HepG2 (cell line): ENCODE data around the gene GJC2. TPM values are rescaled to one million over a fixed set of nuclear protein-coding genes. Genes with fewer than 3 reads are reported as not detected.

Source experiments
- ATAC-seq: fragments of 200-7000 bp; cut with Tn5 transposase; 3 replicates; pipeline ENCODE4 v1.9.1; 2020; ENCODE audit warnings: mild to moderate bottlenecking, moderate library complexity
- BruUV-seq: library from RNA; stranded (reverse); fragments of 400-500 nt; replicated peaks from 2 replicates; lab custom pipeline; 2021; lab: Mats Ljungman, UMichigan
- CTCF ChIA-PET: fragments of 300-600 bp; formaldehyde crosslinking; extraction: SDS; loops from one replicate; lab custom pipeline; 2021; ENCODE audit warnings: low total read pairs, inconsistent platforms, low intra/inter-chr PET ratio; lab: Yijun Ruan, JAX
- POLR2A ChIA-PET: fragments of 350-600 bp; sonication (Branson Sonifier 250); formaldehyde crosslinking; loops from one replicate; lab custom pipeline; 2020; ENCODE audit warnings: antibody characterized with exemption, inconsistent platforms; lab: Yijun Ruan, JAX
- DNase-seq: peaks from one replicate; pipeline ENCODE4 v3.0.0-alpha.2; 2015; ENCODE audit warnings: low spot score
- FAIRE-seq: peaks from 3 replicates; lab custom pipeline; 2011; peaks lifted over from hg19 to GRCh38; lab: Jason Lieb, UNC
- H2AFZ ChIP-seq: one replicate; pipeline ENCODE4 v1.6.1; 2011; ENCODE audit warnings: low read length, inconsistent platforms
- H3K27ac ChIP-seq: fragments of 300-600 bp; 3 replicates; pipeline ENCODE4 v1.8.0; 2011; ENCODE audit warnings: mixed run types, mild to moderate bottlenecking, mixed read lengths, low read length, inconsistent platforms; ENCODE audit not compliant: insufficient read depth; ENCODE audit errors: extremely low read length
- H3K27me3 ChIP-seq, 2 experiments: fragments of 200-600 bp in 1 of 2; 2 replicates in 1 of 2; 3 replicates in 1 of 2; pipeline versions ENCODE4 v1.6.0 to v1.8.0; 2011; ENCODE audit warnings: low read length in 2 of 2, mild to moderate bottlenecking in 2 of 2, moderate library complexity in 2 of 2, inconsistent platforms in 1 of 2; ENCODE audit not compliant: insufficient read depth in 2 of 2, control insufficient read depth in 1 of 2
- H3K36me3 ChIP-seq, 2 experiments: fragments of 200-600 bp in 1 of 2; replicated peaks in 1 of 2; 2 replicates in 1 of 2; 3 replicates in 1 of 2; pipeline versions ENCODE4 v1.5.1 to v1.8.0; 2011; ENCODE audit warnings: low read length in 2 of 2, inconsistent platforms in 1 of 2; ENCODE audit not compliant: insufficient read depth in 2 of 2, control insufficient read depth in 1 of 2
- H3K4me1 ChIP-seq: 2 replicates; pipeline ENCODE4 v1.5.1; 2012; ENCODE audit warnings: low read length, inconsistent platforms; ENCODE audit not compliant: insufficient read depth
- H3K4me2 ChIP-seq: 2 replicates; pipeline ENCODE4 v1.6.0; 2011; ENCODE audit warnings: low read depth, low read length, inconsistent platforms
- H3K4me3 ChIP-seq, 3 experiments: fragments of 200-600 bp in 1 of 3; sonication (generic), shearing (Covaris generic) in 1 of 3; replicated peaks in 1 of 3; 2 replicates each; pipeline ENCODE4 v1.5.1; 2011 to 2016; ENCODE audit warnings: low read length in 3 of 3, inconsistent platforms in 2 of 3, low read depth in 2 of 3, mild to moderate bottlenecking in 2 of 3, control low read depth in 1 of 3, mixed read lengths in 1 of 3; ENCODE audit not compliant: insufficient read depth in 1 of 3
- H3K79me2 ChIP-seq: one replicate; pipeline ENCODE4 v1.6.1; 2011; ENCODE audit warnings: low read length, inconsistent platforms; ENCODE audit not compliant: insufficient read depth
- H3K9ac ChIP-seq: 2 replicates; pipeline ENCODE4 v1.6.0; 2011; ENCODE audit warnings: mild to moderate bottlenecking, low read depth, low read length, inconsistent platforms; ENCODE audit not compliant: insufficient read depth
- H3K9me3 ChIP-seq: 2 replicates; pipeline ENCODE4 v1.5.1; 2012; ENCODE audit warnings: mild to moderate bottlenecking, low read length
- H4K20me1 ChIP-seq: 2 replicates; pipeline ENCODE4 v1.6.0; 2011; ENCODE audit warnings: inconsistent platforms, mild to moderate bottlenecking, low read length, moderate library complexity; ENCODE audit not compliant: insufficient read depth
- ARID2 ChIP-seq: sonication (generic); formaldehyde crosslinking; IDR thresholded peaks from 2 replicates; pipeline ENCODE4 v1.8.1; 2022; ENCODE audit warnings: mild to moderate bottlenecking, missing genetic modification reagents, borderline replicate concordance
- CREBL2 ChIP-seq: sonication (generic); formaldehyde crosslinking; IDR thresholded peaks from 2 replicates; pipeline ENCODE4 v1.8.1; 2023; ENCODE audit warnings: missing genetic modification reagents, mild to moderate bottlenecking, borderline replicate concordance
- ELF3 ChIP-seq: IDR thresholded peaks from 2 replicates; pipeline ENCODE4 v1.6.1; 2016; ENCODE audit warnings: missing genetic modification reagents, missing compliant biosample characterization
- POGZ ChIP-seq: sonication (generic); formaldehyde crosslinking; IDR thresholded peaks from 2 replicates; pipeline ENCODE4 v1.4.0; 2020; ENCODE audit warnings: mild to moderate bottlenecking, missing genetic modification reagents
- SOX13 ChIP-seq, 3 experiments: fragments of 450-650 bp in 1 of 3; sonication (generic) in 1 of 3; formaldehyde crosslinking in 1 of 3; IDR thresholded peaks in 2 of 3; conservative IDR thresholded peaks in 1 of 3; 2 replicates each; pipeline versions ENCODE4 v1.5.0 to v1.6.1; 2016 to 2020; ENCODE audit warnings: antibody characterized with exemption in 1 of 3, mild to moderate bottlenecking in 1 of 3, missing compliant biosample characterization in 1 of 3, missing genetic modification reagents in 1 of 3, moderate library complexity in 1 of 3
- USF2 ChIP-seq, 2 experiments: sonication (generic) in 1 of 2; formaldehyde crosslinking in 1 of 2; IDR thresholded peaks; 2 replicates each; pipeline versions ENCODE4 v1.5.1 to v1.6.1; 2011 to 2020; ENCODE audit warnings: borderline replicate concordance in 1 of 2, low read depth in 1 of 2, low read length in 1 of 2, mild to moderate bottlenecking in 1 of 2, missing genetic modification reagents in 1 of 2, moderate library complexity in 1 of 2
- ZNF264 ChIP-seq: sonication (generic); formaldehyde crosslinking; IDR thresholded peaks from 2 replicates; pipeline ENCODE4 v1.4.0; 2020; ENCODE audit warnings: missing genetic modification reagents
- WGBS: methylation state at CpG from one replicate; pipeline ENCODE4 v1.1.6; 2017; ENCODE audit warnings: low lambda C conversion rate; 5-methylcytosine and 5-hydroxymethylcytosine counted together
- in situ Hi-C: cut with HindIII; loops from 2 replicates; pipeline ENCODE4 v1.10.0; 2017; ENCODE audit warnings: low pct_unique_long_range_greater_than_20kb; ENCODE audit not compliant: extremely low pct_ligation_motif_present
- intact Hi-C: fragments of 100-400 bp; cut with micrococcal nuclease; formaldehyde crosslinking; loops from one replicate; pipeline ENCODE4 v1.10.0; 2022; ENCODE audit not compliant: unreplicated experiment
- polyA plus RNA-seq, 8 experiments: library from polyadenylated mRNA; depleted of rRNA in 3 of 8; stranded (reverse) in 7 of 8; unstranded in 1 of 8; fragments of >200 nt; fragmentation: Illumina TruSeq in 4 of 8; extraction: Trizol in 4 of 8; gene quantifications; 2 replicates each; pipeline versions ENCODE4 v1.2.1 to v1.2.3, GENCODE V29; 2011 to 2016; ENCODE audit warnings: low read depth in 4 of 8, missing spikeins in 1 of 8, mixed read lengths in 1 of 8; ENCODE audit not compliant: insufficient read depth in 1 of 8
- total RNA-seq, 5 experiments: library from RNA; depleted of rRNA; stranded (reverse); fragments of >200 nt; fragmentation: Illumina TruSeq; extraction: Trizol; gene quantifications; 2 replicates each; pipeline ENCODE4 v1.2.3, GENCODE V29; 2016; ENCODE audit warnings: low read depth in 1 of 5
- TF ChIP-seq, protein P1 (sequence below): sonication (generic); formaldehyde crosslinking; IDR thresholded peaks from 2 replicates; pipeline ENCODE4 v1.4.0; 2020; ENCODE audit warnings: missing genetic modification reagents, borderline replicate concordance
- TF ChIP-seq, protein P2 (sequence below): sonication (generic); formaldehyde crosslinking; IDR thresholded peaks from 2 replicates; pipeline ENCODE4 v1.5.0; 2020; ENCODE audit warnings: missing genetic modification reagents, mild to moderate bottlenecking, borderline replicate concordance

Gene GJC2
- total and polyA plus RNA-seq, 2 of the 13 experiments (the other 11 are each of a cell fraction or from before 2014, with no cell fraction given), result 1.6 to 3.8 TPM

DNA sequence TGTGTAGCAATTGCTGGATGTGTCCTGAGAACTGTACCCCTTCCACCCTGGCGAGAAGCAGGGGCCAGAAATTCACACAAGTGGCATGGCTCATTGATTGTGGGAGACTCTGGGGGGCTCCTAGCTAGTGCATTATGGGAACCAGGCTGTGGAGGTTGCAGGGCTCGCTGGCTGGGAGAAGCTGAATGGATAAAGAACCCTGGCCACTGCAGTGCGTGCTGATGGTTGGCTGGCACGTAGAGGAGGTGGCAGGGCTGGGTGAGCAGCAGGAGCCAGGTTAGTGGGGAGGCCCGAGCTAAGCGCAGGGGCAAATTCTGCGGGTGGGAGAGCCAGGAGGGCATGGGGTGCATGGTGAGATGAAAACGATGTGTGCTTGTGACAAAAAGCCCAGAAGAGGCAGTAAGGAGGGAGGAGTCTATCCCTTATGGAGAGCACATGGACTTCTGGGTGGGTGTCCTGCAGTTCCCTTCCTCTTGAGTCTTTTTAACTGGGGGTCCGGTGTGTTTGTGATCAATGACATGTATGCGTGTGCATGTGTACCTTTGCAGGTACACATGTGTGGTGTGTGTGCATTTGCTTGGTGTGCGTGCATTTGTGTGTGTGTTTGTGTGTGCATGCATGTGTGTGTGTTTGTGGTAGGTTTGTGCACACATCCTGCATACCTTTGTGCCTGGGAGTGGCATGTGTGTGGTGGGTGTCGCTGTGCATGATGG, 6.1 kb upstream of the GJC2 start:
- Histone ChIP-seq H3K36me3 (peaks cover 4 to 17% of the 10 kb centered on the region in 2 experiments; a peak in 4 of 5 replicates), H3K79me2 (peaks cover 59% of the 10 kb centered on the region), H3K4me1 (peaks cover 42% of the 10 kb centered on the region), H3K27ac (no peak overlapping the region), H3K4me2 (peak overlapping the region; percentile 95; the same call in 1 of the 2 replicates), H2AFZ (no peak overlapping the region), H3K9me3 (no peaks in the 10 kb centered on the region), H3K9ac (no peak overlapping the region), H3K4me3 (no peak overlapping the region; a peak in 1 of 6 replicates), H4K20me1 (peaks cover 23% of the 10 kb centered on the region; the same call in 1 of the 2 replicates), H3K27me3 (no peaks in the 10 kb centered on the region; a peak in 1 of 5 replicates)
- ATAC-seq (no peak), DNase-seq (no peak), FAIRE-seq (no peak)
- ChIA-PET POLR2A (interaction anchor here (1.2 to 1.4 kb wide), 2 partner anchors 22 kb away, joined by 4 to 6 read pairs; partner anchors contain the start of gene IBA57), CTCF (no interaction called here)
- in situ Hi-C loops, result no loop called here
- intact Hi-C loops, result no loop called here
- no TSS peak for BruUV-seq
- WGBS, result 93% methylated on average over 9 of the region's 12 CpGs
- no peak for TF ChIP-seq CREBL2
- no peak for TF ChIP-seq ZNF264 (CRISPR knock-in tag)
- TF ChIP-seq USF2 (IDR thresholded peaks at IDR 0.05; ENCODE audit: low read depth, low read length), result no peak
- no peak for TF ChIP-seq USF2 (CRISPR knock-in tag; IDR thresholded peaks at IDR 0.05; ENCODE audit: borderline replicate concordance)
- no peak for TF ChIP-seq ARID2
- no peak for TF ChIP-seq SOX13 (IDR thresholded peaks at IDR 0.05)
- TF ChIP-seq SOX13 (CRISPR knock-in tag; conservative IDR thresholded peaks at IDR 0.05 in 1 of 2, IDR thresholded peaks at IDR 0.05 in 1 of 2), result no peak
- TF ChIP-seq POGZ, result no peak
- TF ChIP-seq, protein P1, sequence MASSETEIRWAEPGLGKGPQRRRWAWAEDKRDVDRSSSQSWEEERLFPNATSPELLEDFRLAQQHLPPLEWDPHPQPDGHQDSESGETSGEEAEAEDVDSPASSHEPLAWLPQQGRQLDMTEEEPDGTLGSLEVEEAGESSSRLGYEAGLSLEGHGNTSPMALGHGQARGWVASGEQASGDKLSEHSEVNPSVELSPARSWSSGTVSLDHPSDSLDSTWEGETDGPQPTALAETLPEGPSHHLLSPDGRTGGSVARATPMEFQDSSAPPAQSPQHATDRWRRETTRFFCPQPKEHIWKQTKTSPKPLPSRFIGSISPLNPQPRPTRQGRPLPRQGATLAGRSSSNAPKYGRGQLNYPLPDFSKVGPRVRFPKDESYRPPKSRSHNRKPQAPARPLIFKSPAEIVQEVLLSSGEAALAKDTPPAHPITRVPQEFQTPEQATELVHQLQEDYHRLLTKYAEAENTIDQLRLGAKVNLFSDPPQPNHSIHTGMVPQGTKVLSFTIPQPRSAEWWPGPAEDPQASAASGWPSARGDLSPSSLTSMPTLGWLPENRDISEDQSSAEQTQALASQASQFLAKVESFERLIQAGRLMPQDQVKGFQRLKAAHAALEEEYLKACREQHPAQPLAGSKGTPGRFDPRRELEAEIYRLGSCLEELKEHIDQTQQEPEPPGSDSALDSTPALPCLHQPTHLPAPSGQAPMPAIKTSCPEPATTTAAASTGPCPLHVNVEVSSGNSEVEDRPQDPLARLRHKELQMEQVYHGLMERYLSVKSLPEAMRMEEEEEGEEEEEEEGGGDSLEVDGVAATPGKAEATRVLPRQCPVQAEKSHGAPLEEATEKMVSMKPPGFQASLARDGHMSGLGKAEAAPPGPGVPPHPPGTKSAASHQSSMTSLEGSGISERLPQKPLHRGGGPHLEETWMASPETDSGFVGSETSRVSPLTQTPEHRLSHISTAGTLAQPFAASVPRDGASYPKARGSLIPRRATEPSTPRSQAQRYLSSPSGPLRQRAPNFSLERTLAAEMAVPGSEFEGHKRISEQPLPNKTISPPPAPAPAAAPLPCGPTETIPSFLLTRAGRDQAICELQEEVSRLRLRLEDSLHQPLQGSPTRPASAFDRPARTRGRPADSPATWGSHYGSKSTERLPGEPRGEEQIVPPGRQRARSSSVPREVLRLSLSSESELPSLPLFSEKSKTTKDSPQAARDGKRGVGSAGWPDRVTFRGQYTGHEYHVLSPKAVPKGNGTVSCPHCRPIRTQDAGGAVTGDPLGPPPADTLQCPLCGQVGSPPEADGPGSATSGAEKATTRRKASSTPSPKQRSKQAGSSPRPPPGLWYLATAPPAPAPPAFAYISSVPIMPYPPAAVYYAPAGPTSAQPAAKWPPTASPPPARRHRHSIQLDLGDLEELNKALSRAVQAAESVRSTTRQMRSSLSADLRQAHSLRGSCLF (CRISPR knock-in tag), result no peak
- TF ChIP-seq, protein P2, sequence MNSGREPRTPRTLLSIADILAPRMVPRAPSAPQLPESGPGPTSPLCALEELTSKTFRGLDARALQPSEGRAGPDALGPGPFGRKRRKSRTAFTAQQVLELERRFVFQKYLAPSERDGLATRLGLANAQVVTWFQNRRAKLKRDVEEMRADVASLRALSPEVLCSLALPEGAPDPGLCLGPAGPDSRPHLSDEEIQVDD (CRISPR knock-in tag), result no peak
- no peak for TF ChIP-seq ELF3
